ENCODE measurements around the gene DLGAP4.

DLGAP4 gene

GRCh38 chr20:36569847-36570429 is 263.8 kb downstream of the DLGAP4 start:
- Histone ChIP-seq H3K9ac (ENCODE audit: low read depth, low read length) (no peak overlapping the region), H3K27ac (ENCODE audit: low read depth, low read length) (no peak overlapping the region), H3K4me1 (ENCODE audit: control insufficient read depth, insufficient read depth, low read length) (peaks cover 30% of the 10 kb centered on the region), H3K9me3 (ENCODE audit: control insufficient read depth, insufficient read depth, low read length) (no peaks in the 10 kb centered on the region), H3K36me3 (ENCODE audit: control insufficient read depth, insufficient read depth, low read length) (no peaks in the 10 kb centered on the region), H3K27me3 (ENCODE audit: control insufficient read depth, insufficient read depth, low read length) (no peaks in the 10 kb centered on the region), H3K4me3 (ENCODE audit: low read depth, low read length) (no peak overlapping the region)

- peak overlapping the region; percentile 97 for H3K27ac ChIP-seq (ENCODE audit: low read depth, low read length)
- H3K9ac ChIP-seq (ENCODE audit: low read depth, low read length) = peak overlapping the region; percentile 40; the same call in 1 of the 2 replicates
- H3K9me3 ChIP-seq (ENCODE audit: control insufficient read depth, insufficient read depth, low read length) = no peaks in the 10 kb centered on the region
- peak overlapping the region; percentile 68 for H3K4me3 ChIP-seq (ENCODE audit: low read depth, low read length)
- H3K36me3 ChIP-seq (ENCODE audit: control insufficient read depth, insufficient read depth, low read length) = peaks cover 3% of the 10 kb centered on the region; the same call in 1 of the 2 replicates
- H3K27me3 ChIP-seq (ENCODE audit: control insufficient read depth, insufficient read depth, low read length) = no peaks in the 10 kb centered on the region
- peaks cover 41% of the 10 kb centered on the region for H3K4me1 ChIP-seq (ENCODE audit: control insufficient read depth, insufficient read depth, low read length)
Observed at GRCh38 chr20:36571564-36572504, 265.7 kb downstream of the DLGAP4 start.

GRCh38 chr20:36572701-36573102 is 266.6 kb downstream of the DLGAP4 start:
- peaks cover 41% of the 10 kb centered on the region for H3K4me1 ChIP-seq (ENCODE audit: control insufficient read depth, insufficient read depth, low read length)
- peaks cover 3% of the 10 kb centered on the region; the same call in 1 of the 2 replicates for H3K36me3 ChIP-seq (ENCODE audit: control insufficient read depth, insufficient read depth, low read length)
- H3K27me3 ChIP-seq (ENCODE audit: control insufficient read depth, insufficient read depth, low read length) = no peaks in the 10 kb centered on the region
- H3K27ac ChIP-seq (ENCODE audit: low read depth, low read length) = peak overlapping the region; percentile 97
- peak overlapping the region; percentile 75 for H3K9ac ChIP-seq (ENCODE audit: low read depth, low read length)
- peak overlapping the region; percentile 68 for H3K4me3 ChIP-seq (ENCODE audit: low read depth, low read length)
- H3K9me3 ChIP-seq (ENCODE audit: control insufficient read depth, insufficient read depth, low read length) = no peaks in the 10 kb centered on the region

- Histone ChIP-seq H3K36me3 (ENCODE audit: control insufficient read depth, insufficient read depth, low read length) (peaks cover 6% of the 10 kb centered on the region), H3K4me1 (ENCODE audit: control insufficient read depth, insufficient read depth, low read length) (peaks cover 41% of the 10 kb centered on the region), H3K4me3 (ENCODE audit: low read depth, low read length) (peak within 1 kb of the TSS; percentile 87), H3K27me3 (ENCODE audit: control insufficient read depth, insufficient read depth, low read length) (no peaks in the 10 kb centered on the region), H3K27ac (ENCODE audit: low read depth, low read length) (peak within 1 kb of the TSS; percentile 97), H3K9ac (ENCODE audit: low read depth, low read length) (peak within 1 kb of the TSS; percentile 95), H3K9me3 (ENCODE audit: control insufficient read depth, insufficient read depth, low read length) (no peaks in the 10 kb centered on the region)
Observed at GRCh38 chr20:36573103-36573797, 267.1 kb downstream of the DLGAP4 start, which contains the start of gene TGIF2. TGIF2 (plus strand) TSS chr20:36573597; CDS start chr20:36578775, 5,178 bp downstream.

- Histone ChIP-seq H3K9me3 (ENCODE audit: control insufficient read depth, insufficient read depth, low read length) (no peaks in the 10 kb centered on the region), H3K27ac (ENCODE audit: low read depth, low read length) (peak overlapping the region; percentile 92)
Observed at GRCh38 chr20:36573798-36574365, 267.7 kb downstream of the DLGAP4 start.

GRCh38 chr20:36574366-36575135 is 268.4 kb downstream of the DLGAP4 start:
- peak overlapping the region; percentile 92 for H3K27ac ChIP-seq (ENCODE audit: low read depth, low read length)
- H3K9ac ChIP-seq (ENCODE audit: low read depth, low read length) = peak overlapping the region; percentile 95

More at GRCh38 chr20:36573798-36574365, 267.7 kb downstream of the DLGAP4 start:
- no peaks in the 10 kb centered on the region for H3K27me3 ChIP-seq (ENCODE audit: control insufficient read depth, insufficient read depth, low read length)
- peak overlapping the region; percentile 67; the same call in 1 of the 2 replicates for H3K9ac ChIP-seq (ENCODE audit: low read depth, low read length)
- H3K4me3 ChIP-seq (ENCODE audit: low read depth, low read length) = peak overlapping the region; percentile 87
- peaks cover 12% of the 10 kb centered on the region for H3K36me3 ChIP-seq (ENCODE audit: control insufficient read depth, insufficient read depth, low read length)
- H3K4me1 ChIP-seq (ENCODE audit: control insufficient read depth, insufficient read depth, low read length) = peaks cover 41% of the 10 kb centered on the region

GRCh38 chr20:36576081-36576445 is 269.9 kb downstream of the DLGAP4 start:
- H3K9me3 ChIP-seq (ENCODE audit: control insufficient read depth, insufficient read depth, low read length) = no peaks in the 10 kb centered on the region
- H3K27me3 ChIP-seq (ENCODE audit: control insufficient read depth, insufficient read depth, low read length) = no peaks in the 10 kb centered on the region
- H3K4me1 ChIP-seq (ENCODE audit: control insufficient read depth, insufficient read depth, low read length) = peaks cover 31% of the 10 kb centered on the region
- H3K27ac ChIP-seq (ENCODE audit: low read depth, low read length) = no peak overlapping the region
- peaks cover 30% of the 10 kb centered on the region for H3K36me3 ChIP-seq (ENCODE audit: control insufficient read depth, insufficient read depth, low read length)
- no peak overlapping the region for H3K9ac ChIP-seq (ENCODE audit: low read depth, low read length)
- H3K4me3 ChIP-seq (ENCODE audit: low read depth, low read length) = no peak overlapping the region

More at GRCh38 chr20:36574366-36575135, 268.4 kb downstream of the DLGAP4 start:
- H3K27me3 ChIP-seq (ENCODE audit: control insufficient read depth, insufficient read depth, low read length) = no peaks in the 10 kb centered on the region
- H3K4me3 ChIP-seq (ENCODE audit: low read depth, low read length) = peak overlapping the region; percentile 87
- peaks cover 17% of the 10 kb centered on the region for H3K36me3 ChIP-seq (ENCODE audit: control insufficient read depth, insufficient read depth, low read length)
- peaks cover 39% of the 10 kb centered on the region for H3K4me1 ChIP-seq (ENCODE audit: control insufficient read depth, insufficient read depth, low read length)
- no peaks in the 10 kb centered on the region for H3K9me3 ChIP-seq (ENCODE audit: control insufficient read depth, insufficient read depth, low read length)

All from HUES48 (cell line).